NOMO-1 treated with dmso at 0.1 percent for 144 hours (cell line): ENCODE measurements around the gene IL4I1.

Source experiments
- DNase-seq: peaks from one replicate; lab custom pipeline; 2025; ENCODE audit not compliant: unreplicated experiment; lab: John Stamatoyannopoulos, UW

Gene IL4I1

GRCh38 chr19:49864890-49865289 is 31.8 kb downstream of the IL4I1 start:
- DNase-seq = no peak

GRCh38 chr19:49863935-49864320 is 32.8 kb downstream of the IL4I1 start:
- DNase-seq = no peak

GRCh38 chr19:49863254-49863934 is 33.3 kb downstream of the IL4I1 start:
- DNase-seq = no peak

DNA sequence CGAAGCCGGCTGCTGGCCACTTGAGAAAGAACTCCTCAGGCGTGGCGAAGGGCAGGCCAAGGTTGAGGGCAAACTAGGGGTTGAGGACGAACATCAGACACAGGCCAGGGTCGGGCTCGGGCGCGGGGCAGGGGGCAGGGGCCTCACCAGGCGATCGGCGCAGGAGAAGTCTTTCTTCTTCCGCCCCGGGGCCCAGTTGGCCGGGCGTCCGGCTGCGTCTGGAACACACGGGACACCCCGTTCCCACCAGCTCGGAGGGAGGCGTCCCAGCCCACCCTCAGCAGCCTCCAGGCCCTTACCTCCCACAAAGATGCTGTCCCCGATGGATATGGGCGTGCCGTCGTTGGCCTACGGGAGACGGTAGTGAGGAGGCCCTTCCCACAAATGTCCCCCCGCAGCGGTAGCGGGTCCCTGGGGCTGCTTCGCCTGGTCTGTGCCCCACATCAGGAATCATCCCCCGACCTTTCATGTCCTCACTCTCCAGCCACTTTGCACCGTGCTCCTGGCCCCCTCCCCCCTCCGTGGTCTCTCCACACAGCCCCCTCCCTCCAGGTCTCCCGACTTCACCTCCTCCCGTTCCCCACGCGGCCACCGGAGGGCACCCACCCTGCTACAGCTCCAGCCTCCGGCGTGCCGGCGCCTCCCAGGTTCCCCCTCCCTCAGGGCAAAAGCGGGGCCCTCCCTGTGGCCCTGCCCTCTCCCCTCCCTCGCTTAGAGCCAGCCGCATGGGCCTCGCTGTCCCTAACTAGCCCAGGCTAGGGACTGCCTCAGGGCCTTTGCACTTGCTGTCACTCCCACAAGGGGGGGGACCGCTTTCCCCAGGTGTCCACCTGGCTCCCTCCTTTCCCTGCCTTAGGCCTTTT is 34.1 kb downstream of the IL4I1 start:
- no peak for DNase-seq

- no peak for DNase-seq
These were observed 34.9 kb downstream of the IL4I1 start for GRCh38 chr19:49861541-49862378.

DNA sequence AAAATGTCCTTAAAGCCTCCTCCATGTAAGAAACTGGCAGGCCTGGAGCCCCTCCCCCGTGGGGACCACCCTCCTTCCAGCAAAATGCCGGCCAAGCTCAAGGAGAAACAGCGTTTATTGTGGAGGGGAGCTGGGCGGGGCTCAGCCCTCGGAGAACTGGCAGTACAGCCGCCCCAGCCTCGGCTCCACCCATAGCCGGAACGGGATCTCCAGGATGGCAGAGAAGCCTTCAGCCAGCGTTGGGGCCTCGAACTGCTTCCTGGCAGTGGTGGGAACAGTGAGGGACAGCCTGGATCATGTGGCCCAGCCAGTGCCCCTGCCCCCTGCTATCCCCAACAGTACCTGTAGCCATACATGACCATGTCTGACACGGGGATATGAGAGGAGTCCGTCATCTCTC is 35.6 kb downstream of the IL4I1 start:
- no peak for DNase-seq

DNA sequence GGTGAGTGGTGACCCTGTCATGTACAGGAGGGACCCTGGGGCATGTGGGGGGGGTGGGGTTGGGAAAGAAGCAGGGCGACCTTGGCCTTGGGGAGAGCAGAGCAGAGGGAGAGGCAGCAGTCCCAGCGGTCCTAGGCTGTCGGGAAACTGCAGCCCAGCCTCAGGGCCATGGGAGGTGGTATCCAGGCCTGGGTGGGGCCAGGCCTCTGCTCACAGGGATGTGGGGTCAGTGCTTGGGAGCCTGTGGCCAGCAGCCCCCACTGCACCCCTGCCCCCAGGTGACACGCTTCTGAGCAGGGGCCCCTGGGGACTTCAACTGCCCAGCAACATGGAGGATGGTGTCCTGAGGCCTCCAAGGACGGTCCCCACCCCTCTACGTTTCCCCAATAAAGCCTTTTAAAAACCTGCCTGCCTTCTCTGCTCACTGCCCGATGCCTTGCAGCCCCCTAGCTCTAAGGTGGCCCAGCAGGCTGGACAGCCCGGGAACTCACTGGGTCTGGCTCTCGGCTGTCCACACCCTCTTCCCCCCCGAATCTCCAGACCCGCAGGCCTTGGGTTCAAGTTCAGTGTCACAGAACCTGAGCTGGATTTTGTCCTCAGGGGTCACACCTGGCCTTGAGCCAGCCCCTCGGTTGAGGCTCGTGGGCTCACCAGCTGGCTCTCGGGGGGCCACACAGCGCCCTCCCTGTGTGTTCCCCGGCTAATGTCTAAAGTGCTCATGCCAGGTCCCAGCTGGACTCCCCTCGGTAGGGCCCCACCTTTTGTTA is 36.2 kb downstream of the IL4I1 start:
- no peak for DNase-seq

DNA sequence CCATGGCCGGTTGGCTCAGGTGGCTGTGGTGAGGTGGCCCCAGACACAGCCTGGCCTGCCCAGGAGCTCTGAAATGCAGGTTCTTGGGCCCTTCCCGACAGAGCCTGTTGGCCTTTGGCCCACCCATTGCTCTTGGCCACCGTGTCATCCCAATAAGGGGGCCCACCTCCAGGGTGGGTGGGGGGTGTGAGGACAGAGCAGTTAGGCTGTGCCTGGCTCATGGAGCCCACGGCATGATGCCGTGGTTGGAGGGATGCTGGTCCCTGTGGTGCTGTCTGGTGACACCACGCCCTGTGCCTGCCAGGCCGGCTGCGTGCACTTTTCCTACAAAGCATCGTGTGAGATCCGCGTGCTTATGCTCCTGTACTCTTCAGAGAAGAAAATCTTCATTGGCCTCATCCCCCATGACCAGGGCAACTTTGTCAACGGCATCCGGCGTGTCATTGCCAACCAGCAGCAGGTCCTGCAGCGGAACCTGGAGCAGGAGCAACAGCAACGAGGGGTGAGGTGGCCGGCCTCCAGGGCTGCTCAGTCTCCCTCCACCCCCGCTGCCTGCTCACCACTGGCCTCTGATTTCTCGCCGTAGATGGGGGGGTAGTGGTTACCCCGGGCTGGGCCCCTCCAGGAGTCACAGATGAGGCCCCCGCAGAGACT is 36.9 kb downstream of the IL4I1 start:
- DNase-seq = no peak

DNA sequence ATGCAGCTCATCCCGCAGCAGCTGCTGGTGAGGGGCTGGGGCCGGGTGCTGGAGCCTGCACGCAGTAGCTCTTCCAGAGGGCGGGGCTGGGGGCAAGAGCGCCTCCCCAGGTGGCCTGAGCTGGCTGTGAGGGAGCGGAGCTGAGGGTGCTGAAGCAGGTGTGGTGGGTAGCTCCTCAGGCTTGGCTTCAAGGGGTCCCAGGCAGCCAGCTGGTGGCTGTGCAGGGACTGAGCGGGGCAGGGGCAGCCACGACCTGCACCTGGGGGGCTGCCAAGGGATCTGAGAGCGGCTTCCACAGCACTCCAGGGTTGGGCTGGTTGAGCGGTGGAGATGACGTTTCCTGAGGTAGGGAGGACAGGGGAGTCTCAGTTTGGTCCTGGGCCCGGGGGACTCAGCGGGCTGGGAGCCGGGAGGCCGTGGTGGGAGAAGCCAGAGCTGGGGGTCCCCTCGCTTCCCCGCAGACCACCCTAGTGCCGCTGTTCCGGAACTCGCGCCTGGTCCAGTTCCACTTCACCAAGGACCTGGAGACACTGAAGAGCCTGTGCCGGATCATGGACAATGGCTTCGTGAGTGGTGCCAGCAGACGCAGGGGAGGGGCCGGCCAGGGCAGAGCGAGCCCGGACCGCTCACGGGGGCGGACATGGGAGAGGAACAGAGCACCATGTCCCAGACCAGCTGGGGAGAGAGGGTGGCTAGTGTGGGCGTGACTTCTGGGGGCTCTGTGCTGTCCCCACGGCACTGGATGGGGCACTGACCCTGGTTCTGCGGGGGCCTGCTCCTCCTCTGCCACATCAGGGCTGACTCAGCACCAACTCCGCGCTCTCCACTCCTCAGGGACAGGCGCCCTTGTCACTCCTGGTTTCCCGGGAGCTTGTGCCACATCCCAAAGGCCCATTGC is 38.4 kb downstream of the IL4I1 start:
- DNase-seq = no peak

- DNase-seq = no peak
These were observed 38.9 kb downstream of the IL4I1 start for GRCh38 chr19:49857838-49858087.

DNA sequence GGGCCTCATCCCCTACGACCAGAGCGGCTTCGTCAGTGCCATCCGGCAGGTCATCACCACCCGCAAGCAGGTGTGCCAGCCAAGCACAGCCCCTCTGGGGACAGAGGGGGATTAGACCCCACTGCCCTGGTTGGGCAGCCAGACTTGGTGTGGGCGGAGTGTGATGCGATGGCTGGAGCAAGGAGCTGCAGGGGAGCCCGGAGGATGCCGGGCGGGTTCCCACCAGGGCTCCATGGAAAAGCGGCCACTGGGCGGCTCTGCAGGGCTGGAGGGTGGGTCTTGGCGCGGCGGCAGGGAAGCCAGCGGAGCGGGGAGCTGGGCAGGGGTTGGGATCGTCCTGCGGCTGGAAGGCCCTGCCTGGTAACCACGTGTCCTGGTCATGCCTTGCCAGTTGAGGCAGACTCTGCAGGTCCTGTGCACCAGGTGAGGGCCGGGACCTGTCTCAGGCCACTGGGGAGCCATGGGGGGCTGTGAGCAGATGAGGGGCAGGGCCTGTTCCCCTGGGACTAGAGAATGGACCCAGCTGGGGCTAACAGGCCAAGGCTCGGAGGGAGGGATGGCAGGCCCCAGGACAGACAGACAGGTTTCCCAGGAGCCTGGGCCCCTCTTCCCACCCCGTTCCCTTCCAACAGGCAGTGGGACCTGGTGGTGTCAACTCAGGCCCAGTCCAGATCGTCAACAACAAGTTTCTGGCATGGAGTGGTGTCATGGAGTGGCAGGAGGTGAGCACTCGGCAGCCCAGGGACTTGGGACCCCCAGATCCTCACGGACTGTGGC is 39.4 kb downstream of the IL4I1 start:
- no peak for DNase-seq

GRCh38 chr19:49856574-49857021 is 40.1 kb downstream of the IL4I1 start:
- DNase-seq = no peak

GRCh38 chr19:49855676-49856573 is 40.8 kb downstream of the IL4I1 start:
- no peak for DNase-seq

DNA sequence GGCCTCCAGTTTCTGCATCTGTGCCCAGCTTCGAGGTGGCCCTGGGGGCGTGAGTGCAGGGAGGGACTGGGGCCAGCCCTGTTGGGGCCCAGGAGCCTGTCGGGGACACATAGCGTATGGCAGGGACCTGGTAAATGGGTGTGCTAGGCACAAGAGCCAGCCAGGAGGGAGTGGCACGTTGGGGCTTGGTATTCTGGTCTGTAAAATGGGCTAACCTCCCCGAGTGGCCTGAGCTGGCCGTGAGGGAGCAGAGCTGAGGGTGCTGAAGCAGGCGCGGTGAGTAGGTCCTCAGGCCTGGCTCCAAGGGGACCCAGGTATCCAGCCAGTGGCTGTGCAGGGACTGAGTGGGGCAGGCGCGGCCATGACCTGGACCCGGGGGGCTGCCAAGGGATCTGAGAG is 41.4 kb downstream of the IL4I1 start:
- DNase-seq = no peak

DNA sequence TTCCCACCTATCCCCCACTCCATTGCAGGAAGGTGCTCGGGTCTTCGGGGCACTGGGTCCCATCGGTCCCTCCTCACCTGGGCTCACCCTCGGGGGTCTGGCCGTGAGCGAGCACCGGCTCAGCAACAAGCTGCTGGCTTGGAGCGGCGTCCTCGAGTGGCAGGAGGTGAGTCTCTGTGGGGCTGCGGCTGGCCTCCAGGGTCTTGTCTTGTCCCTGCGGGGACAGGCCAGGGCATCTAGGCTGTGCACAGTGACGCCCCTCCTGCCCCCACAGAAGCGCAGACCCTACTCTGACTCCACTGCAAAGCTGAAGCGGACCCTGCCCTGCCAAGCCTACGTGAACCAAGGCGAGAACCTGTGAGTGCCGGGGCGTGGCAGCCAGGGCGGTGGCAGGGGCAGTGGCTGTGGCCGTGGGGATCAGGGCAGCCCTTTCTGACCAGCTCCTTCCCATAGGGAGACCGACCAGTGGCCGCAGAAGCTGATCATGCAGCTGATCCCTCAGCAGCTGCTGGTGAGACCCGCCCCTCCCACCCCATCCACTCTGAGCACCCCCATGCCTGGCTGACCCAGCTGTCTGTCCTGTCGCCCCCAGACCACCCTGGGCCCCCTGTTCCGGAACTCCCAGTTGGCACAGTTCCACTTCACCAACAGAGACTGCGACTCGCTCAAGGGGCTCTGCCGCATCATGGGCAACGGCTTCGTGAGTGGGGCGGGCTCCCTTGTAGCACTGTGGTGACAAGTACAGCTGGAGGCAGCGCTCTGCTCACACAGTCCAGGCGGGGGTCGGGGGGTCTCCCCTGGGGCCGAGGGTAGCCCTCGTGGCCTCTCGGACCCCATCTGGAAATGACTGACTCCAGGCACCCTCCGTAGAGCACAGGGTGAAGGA is 42.1 kb downstream of the IL4I1 start:
- DNase-seq = no peak

GRCh38 chr19:49853852-49854377 is 42.8 kb downstream of the IL4I1 start:
- no peak for DNase-seq
